Measurements from ENCODE around the gene BRD4.

Gene BRD4

DNA sequence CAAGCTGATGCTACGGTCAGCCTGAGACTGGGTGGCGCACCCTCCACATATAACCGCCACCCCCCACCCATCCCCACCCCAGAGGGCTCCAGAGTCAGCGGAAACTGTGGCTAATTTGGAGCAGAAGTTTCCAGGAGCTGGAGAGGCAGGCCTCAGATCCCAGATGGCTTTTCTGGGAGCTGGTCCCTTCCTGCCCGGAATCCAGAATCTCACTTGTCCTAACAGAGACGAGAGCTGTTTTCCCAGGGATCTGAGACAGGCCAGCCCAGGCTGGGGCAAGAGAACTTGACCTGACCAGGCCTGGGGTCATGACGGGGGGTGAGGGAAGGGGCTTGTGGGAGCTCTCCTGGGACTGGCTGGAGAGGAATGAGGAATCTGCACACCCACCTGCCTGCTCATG lies 106.6 kb downstream of the BRD4 start:
- DNase-seq (ENCODE audit: low read depth), result no peak

DNA sequence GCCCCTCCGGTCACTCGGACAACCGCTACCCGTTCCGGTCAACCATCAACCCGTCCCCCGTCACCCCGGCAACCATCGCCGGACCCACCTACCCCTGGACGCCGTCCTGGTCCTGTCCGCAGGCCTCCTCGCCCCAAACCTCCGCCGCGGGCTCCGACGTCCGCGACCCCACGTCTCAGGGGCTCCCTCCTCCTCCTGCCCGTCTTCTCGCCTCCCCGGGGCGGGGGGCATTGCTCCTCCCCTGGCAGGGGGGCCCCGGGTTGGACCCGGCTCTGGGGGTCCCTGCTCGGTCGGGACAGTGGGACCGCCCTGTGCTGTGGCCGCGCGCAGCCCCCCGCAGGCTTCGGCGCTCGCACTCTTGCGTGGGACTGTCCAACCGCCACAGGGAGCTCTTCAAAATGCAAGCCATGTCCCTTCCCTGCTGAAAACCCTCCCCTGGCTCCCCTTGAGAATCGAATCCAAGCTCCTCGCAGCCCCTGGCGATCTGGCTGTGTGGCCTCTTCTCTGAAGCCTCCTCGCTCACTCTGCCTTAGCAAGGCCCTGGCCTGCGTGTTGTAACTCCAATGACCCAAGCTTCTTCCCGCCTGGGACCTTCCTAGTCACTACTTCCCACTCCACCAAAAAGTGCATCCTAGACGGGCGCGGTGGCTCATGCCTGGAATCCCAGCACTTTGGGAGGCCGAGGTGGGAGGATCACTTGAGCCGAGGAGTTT lies 108.5 kb downstream of the BRD4 start:
- DNase-seq (ENCODE audit: low read depth), result no peak

DNA sequence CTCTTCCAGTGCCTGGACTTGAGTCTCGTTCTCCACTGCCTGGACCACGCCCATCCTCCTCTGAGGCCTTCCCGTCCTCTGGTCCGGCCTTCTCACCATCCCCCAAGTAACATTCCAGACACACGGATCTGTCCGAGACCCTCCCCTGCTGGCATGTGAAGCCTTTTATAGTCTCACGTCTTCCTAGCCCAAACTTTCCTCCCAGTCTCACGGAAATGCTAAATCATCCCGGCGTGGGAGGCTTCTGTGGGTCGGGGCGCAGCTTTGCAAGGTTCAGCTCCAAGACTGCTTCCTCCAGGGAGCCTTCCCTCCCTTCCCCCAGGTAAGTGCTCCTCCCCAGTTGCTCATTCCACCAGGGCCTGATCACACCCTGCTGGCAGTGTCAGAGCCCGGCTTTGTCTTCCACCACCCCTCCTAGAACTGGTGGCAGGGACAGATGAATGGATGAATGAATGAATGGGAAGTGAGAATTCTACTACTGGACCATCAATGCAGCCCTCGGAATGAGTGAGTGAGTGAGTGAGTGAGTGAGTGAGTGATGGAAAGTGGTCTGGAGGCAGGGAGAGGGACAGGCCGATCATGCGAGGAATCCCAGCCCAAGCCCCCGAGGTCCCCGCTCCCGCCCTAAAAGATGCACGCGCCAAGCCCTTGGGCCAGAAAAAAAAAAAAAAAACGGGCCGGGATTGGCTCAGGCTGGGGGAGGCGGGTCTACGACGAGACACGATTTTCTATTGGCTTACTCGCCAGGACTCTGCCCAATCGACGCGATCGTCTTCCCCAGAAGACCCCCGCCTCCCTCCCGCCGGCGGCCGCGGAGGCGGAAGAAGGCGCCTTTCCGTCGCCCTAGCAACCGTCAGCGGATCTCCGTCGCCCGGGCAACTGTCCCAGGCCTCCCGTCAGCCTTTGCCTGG lies 109.3 kb downstream of the BRD4 start:
- DNase-seq (ENCODE audit: low read depth), result peak; percentile 75

DNA sequence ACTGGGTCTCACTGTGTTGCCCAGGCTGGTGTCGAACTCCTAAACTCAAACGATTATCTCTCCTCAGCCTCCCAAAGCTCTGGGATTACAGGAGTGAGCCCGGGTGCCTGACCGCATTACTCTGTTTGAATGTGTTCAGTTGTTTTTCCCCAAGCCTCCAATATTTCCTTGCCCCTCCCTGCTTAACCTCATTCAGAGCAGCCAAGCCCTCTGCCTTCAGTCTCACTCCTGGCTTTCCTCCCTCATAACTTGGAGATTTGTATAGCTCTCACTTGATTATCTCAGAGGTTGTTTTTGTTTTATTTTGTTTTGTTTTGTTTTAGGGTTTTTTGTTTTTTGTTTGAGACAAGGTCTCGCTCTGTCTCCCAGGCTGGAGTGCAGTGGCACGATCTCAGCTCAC lies 111.5 kb downstream of the BRD4 start:
- DNase-seq (ENCODE audit: low read depth), result no peak

DNA sequence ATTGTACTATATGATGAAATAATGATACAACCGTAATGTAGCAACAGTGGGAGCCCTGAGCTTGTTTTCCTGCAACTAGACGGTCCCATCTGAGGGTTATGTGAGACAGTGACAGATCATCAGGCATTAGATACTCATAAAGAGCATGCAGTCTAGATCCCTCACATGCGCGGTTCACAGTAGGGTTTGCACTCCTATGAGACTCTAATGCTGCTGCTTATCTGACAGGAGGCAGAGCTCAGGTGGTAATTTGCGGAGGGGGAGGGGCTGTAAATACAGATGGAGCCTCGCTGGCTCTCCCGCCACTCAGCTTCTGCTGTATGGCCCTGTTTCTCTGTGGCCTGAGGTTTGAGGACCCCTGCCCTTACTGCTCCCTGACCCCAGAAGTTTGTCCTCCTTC lies 113.8 kb downstream of the BRD4 start:
- DNase-seq (ENCODE audit: low read depth), result no peak

DNA sequence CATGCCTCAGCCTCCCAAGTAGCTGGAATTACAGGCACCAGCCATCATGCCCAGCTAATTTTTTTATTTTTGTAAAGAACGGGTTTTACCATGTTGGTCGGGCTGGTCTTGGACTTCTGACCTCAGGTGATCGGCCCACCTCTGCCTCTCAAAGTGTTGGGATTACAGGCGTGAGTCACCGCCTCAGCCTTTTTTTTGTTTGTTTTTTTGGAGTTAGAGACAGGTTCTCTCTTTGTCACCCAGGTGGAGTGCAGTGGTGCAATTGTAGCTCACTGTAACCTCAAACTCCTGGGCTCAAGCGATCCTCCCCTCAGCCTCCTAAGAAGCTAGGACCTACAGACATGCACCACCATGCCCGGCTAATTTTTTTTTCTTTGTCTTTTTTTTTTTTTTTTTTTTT lies 116.0 kb downstream of the BRD4 start:
- no peak for DNase-seq (ENCODE audit: low read depth)

DNA sequence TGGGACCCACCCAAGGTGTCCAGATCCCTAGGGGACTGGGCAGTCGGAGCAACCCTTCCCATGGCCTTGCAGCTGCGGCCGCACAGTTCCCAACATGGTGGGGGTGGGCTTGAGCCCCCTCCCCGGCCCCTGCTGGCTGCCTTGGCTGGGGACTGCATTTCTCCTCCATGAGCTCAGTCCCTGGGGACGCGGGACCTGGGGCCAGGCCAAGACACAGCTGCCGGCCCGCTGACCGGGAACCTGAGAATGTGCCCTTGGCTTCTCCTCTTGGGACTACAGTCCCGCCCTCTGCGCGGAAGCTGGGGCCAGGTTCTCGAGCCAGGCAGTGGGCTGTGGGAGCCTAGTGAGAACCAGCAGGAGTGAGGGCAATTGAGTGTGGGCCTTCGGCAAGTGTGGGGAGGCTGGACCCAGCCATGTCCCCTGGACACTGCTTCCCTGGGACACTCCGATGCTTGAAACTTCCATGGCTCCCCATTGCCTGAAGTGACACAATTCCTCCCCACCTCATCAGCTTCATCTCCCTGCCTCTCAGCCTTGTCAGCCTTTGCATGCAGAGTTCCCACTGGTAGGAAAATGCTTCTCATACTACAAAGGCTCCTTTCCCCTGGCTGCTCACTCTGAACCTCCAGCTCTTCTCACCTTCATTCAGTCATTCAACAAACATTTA lies 118.5 kb downstream of the BRD4 start:
- DNase-seq (ENCODE audit: low read depth), result no peak

DNA sequence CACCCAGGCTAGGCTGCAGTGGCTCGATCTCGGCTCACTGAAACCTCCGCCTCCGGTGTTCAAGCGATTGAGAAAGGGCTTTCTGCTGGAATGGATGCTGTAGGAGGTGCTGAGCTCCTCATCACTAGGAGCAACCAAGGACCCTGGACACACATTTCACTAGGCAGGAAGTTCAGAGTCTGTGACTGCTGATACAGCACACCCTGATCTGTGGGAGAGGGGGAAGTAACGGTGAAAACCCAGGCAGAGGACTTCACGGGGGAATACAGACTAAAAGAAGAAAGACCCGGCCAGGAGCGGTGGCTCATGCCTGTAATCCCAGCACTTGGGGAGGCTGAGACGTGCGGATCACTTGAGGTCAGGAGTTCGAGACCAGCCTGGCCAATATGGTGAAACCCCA lies 119.6 kb downstream of the BRD4 start:
- no peak for DNase-seq (ENCODE audit: low read depth)

DNA sequence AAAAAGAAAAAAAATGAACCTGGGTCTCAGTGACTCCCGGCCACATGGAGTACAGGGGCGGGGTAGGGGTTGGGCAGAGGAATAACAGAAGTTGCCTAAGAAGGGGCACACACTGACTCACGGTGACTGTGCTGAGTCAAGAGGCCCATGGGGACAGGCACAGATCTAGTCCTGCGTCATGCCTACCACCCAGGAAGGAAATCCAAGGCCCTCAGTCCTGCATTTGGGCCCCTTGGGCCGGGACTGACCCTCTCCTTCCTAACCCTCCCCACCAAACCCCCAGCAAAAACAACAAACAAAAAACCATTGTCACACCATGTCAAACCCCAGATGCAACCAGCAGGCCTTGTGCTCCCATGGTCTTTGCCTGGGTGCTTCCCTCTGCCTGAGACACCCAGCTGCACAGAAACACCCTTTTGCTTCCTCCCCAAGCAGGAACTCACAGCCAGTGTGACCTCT lies 122.0 kb downstream of the BRD4 start:
- no peak for DNase-seq (ENCODE audit: low read depth)

DNA sequence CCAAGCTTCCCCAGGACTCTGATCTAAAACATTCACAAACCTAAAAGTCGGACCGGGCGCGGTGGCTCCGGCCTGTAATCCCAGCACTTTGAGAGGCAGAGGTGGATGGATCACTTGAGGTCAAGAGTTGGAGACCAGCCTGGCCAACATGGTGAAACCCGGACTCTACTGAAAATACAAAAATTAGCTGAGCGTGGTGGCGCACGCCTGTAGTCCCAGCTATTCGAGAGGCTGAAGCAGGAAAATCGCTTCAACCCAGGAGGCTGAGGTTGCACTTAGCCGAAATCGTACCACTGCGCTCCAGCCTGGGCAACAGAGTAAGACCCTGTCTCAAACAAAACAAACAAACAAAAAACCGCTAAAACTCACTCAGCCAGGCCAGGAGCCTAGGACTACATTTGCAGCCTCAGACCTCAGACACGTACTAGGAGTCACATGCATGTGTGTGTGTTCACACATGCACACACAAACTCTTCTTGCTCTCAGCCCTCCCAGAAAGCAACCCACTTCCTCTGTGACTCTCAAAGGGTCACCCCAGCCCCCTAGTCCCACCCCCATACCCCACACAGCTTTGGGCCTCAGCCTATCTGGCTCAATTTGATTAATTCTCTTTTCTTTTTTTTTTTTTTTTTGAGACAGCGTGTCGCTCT lies 130.8 kb downstream of the BRD4 start:
- DNase-seq (ENCODE audit: low read depth), result no peak

DNA sequence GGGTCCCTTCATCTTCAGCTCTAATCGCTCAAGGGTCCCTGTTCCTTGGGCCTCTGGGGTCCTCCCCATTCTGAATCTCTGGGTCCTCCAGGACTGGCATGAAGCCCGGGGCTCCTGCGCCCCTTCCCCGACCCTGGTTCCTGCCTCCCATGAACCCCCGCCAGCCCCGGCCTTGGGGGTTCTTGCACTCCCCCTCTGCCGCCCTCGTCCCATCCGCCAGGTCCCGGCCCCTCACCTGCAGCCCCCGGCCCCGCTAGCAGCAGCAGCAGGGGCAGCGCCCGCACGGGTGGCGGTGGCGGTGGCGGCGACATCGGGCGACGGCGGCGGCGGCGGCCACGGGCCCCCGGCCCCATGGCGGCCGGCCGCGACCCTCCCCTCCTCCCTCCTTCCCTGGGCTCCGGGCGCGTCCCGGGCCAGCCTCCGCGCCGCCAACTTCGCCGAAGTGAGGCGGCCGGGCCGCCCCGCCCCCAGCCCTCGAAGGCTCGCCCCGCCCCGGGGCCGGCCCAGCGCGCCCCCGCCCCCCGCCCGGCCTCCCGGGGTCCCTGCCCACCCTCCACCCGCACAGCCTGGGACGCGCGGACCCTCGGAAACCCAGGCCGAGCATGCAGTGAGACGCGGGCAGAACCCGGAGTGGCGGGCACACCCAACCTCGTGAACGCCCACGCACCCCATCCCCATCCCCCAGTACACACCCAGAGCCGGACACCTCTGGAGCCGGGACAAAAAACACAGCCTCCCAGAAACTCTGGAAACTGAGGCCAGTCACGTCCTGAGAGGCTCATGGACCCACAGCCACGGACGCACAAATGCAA lies 131.6 kb downstream of the BRD4 start, which contains the start of gene NOTCH3:
Gene NOTCH3, minus strand, starts transcription at position 443 of the 812 bp plus-strand sequence. Its CDS starts 90 bp downstream, at position 353.
- no peak for DNase-seq (ENCODE audit: low read depth)

DNA sequence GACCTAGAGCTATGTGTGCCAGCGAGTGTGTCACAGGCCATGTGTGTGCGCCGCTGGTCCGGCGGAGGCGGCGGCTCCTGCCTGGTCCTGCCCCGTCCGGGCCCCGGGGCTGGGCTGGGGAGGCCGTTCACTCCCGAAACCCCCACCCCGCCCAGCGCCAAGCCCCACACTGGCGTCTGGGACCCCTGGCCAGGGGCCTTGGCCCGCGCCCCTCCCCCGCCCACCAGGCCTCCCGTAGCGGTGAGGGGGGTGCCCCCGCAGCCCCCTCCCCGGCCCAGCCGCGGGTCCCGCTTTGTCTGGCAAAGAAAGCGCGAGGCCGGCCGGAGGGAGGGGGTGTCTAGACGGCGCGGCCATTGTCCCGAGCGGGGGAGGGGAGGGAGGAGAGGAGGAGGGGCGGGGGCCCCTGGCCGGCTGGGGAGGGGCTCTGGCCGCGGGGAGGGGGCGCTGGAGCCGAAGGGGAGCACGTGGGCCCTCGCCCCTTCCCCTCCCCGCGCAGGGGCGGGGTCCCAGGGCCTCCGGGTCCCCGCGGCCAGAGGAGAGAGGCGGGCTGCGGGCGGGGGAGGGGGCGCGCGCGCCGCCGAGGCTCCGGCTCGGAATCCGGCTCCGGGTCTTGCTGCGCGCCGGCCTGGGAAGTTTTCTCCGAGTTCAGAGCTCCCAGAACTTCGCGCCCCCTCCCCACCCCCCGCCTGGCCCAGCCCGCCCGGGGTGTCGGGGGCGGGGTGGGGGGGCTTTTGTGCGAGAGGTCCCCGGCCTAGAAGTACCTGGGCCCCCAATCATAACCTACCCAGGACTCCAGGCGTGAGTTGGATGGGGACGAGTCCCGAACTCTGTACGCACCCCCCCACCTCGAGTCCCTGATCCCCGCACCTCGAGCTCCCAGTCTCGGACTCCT lies 132.4 kb downstream of the BRD4 start:
- DNase-seq (ENCODE audit: low read depth), result no peak

DNA sequence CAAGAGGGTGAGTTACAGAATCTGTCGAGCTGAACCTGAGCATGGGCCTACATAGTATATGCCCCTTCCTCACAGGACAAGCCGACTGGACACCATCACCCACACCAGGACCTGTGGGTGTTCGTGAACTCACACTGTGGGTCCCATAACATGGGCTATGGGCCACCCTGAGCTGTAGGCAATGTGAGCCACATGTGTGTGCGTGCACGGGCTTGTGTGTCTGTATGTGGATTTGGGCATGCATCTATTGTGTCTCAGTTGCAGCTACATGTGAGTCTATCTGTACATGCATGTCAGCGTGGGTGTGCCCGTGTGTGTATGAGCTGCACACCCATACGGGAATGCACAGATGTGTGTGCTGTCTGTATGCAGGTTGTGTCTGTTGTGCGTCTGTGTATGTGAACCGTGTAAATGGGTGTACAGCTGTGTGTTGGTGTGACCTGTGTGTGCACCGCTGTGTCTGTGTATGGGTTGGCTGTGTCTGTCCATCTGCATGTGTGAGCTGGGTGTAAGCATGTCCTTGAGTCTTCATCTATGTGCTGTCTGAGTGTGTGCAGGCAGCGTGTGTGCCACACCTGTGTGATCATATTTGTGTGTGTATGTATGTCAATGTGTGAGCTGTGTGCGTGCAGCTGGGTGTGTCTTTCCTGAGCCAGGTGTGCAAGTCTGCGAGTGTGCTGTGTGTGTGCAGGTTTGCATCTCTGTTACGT lies 133.2 kb downstream of the BRD4 start:
- DNase-seq (ENCODE audit: low read depth), result no peak

DNA sequence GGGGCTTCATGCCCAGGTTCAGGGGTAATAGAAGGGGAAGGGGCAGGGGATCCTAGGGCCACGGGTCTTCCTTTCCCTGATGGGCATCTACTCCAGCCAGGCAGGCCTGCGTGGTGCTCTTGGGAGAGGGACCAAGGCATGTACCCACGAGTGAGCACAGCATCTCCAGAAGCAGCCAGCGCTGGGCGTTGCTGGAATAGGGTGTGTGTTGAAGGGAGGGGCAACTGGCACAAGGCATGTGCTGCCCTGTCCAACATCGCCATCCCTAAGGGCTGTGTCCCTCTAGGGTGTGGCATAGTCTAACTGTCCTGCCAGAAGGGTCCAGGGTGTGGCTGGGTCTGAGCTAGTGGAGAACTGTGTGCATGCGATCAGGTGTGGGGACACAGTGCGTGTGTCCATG lies 134.4 kb downstream of the BRD4 start:
- DNase-seq (ENCODE audit: low read depth), result no peak

DNA sequence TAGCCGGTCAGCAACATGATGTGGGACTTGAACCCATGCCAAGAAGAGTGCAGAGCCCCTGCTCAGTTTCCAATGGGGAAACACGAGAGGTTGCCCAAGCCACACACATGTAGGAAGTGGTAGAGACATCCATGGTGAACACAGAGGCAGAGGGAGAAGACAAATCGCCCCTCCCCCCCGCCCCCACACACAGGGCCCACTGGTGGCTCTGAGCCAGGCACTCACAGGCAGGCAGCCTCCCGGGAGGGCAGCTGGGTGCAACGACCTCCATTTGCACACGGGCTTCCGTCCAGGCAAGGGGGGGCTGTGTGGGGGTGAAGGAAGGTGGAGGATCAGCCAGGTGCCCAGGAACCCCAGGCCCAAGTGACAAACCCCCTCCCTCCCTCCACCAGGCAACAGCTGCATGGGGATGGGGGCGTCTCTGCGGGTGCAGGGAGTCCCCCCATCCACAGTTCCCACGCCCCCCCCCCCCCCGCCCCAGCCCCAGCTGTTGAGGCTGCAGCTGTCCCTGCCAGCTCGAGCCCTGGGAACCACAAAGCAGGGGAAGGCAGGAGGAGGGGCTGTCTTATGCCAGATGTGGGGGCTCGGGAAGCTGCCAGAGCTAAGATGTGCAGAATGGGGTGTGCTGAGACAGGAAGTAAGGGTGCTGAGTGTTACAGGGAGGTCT lies 134.9 kb downstream of the BRD4 start:
- DNase-seq (ENCODE audit: low read depth), result no peak

DNA sequence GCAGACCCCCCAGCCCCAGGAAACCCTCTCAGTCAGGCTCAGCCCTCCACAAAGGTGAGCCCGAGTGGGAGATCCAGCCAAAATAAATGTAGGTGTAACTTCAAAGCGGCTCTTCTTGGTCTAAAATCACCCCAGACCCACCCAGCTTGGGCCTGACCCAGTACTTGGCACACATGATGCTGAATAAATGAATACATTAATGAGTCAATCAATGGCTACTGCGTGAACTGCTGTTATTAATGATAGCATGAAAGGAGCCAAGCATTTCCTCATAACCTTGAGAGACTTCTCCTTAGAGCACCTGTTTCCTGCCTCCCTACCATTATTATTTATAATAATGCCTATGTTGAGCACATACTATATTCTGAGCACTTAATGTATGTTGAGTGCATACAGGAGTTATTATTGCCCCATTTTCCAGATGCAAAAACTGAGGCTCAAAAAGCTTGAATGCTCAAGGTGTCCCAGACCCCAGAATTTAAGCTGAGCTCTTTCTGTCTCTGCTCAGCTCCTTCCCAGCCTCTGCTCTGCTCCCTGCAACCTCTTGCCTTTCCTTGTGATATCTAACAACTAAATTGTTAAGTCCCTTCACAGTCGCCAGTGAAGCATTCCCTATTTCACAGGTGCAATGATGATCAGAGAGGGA lies 135.9 kb downstream of the BRD4 start:
- no peak for DNase-seq (ENCODE audit: low read depth)

DNA sequence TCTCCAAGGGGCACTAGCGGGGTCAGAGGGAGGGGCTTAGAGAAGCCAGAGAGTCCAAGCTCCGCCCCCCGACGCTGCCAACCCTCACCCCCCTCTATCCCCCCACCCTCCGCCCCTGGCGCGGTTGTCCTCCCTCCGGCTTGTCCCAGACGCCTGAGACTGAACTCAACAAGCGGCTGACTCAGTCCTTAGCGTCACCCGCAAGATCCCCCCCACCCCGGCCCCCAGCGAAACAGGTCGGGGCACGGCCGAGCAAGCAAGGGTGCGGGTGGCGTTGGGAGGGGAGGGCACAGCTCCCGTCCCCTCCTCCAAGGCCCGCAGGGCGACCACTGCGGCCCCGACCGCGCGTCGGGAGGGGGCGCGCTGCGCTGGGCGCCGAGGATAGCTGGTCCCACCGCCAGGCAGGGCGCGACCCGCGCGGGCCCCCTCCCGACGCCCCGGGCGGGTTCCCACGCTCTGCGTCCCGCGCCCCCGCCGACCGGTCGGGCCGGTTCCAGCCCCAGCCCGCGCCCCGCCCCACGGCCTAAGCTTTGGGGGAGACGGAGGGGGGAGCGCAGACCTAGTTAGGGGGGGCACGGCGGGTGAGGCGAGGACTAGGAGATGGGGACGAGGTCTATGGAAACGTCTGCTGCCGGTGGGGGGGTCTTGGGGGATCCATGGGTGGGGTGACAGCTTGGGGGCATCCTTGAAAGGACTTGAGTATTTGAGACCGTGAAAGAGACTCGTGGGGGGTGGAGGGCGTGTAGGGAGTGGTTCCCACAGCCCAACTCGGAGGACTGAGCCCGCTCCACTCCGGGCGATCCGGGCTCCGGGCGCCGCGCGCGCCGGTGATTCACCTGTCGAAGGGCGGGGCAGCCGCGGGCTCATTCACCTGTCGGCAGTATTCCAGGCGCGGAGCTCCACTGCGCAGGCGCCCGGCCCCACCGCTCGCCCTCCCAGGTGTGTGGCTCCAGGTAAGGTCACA lies 136.7 kb downstream of the BRD4 start:
- peak; percentile 15 for DNase-seq (ENCODE audit: low read depth)

All from stimulated activated CD8-positive, alpha-beta memory T cell treated with anti-CD3 and anti-CD28 coated beads, Interleukin-4, amount 100 ng/mL, for 24 hours (primary cell).